Trophoblast cell (in vitro differentiated cells and primary cell): ENCODE results near the gene CALM3.

Experiments used
- DNase-seq, 2 donors: peaks; one replicate each; pipeline ENCODE4 v3.0.0-alpha.2; 2016
- H2AFZ ChIP-seq: 2 replicates; pipeline ENCODE4 v1.6.1; 2013; ENCODE audit warnings: low read length, moderate library complexity, mild to moderate bottlenecking; ENCODE audit not compliant: insufficient read depth, poor library complexity
- H2AK5ac ChIP-seq: 2 replicates; pipeline ENCODE4 v1.6.1; 2013; ENCODE audit warnings: mild to moderate bottlenecking, low read length
- H2BK120ac ChIP-seq: 2 replicates; pipeline ENCODE4 v1.6.1; 2013; ENCODE audit warnings: low read length, mild to moderate bottlenecking, moderate library complexity; ENCODE audit not compliant: insufficient read depth, poor library complexity
- H2BK12ac ChIP-seq: 2 replicates; pipeline ENCODE4 v1.6.1; 2013; ENCODE audit warnings: mild to moderate bottlenecking, low read length, moderate library complexity
- H2BK5ac ChIP-seq: 2 replicates; pipeline ENCODE4 v1.6.1; 2013; ENCODE audit warnings: low read length, low read depth, moderate library complexity, mild to moderate bottlenecking; ENCODE audit not compliant: poor library complexity
- H3K14ac ChIP-seq: 2 replicates; pipeline ENCODE4 v1.6.1; 2013; ENCODE audit warnings: mild to moderate bottlenecking, low read length
- H3K18ac ChIP-seq: 2 replicates; pipeline ENCODE4 v1.6.1; 2013; ENCODE audit warnings: mild to moderate bottlenecking, low read length
- H3K23ac ChIP-seq: 2 replicates; pipeline ENCODE4 v1.6.1; 2013; ENCODE audit warnings: low read length
- H3K27ac ChIP-seq: 2 replicates; pipeline ENCODE4 v1.5.1; 2013; ENCODE audit warnings: low read depth, mild to moderate bottlenecking, inconsistent platforms, low read length, moderate library complexity
- H3K27me3 ChIP-seq: 2 replicates; pipeline ENCODE4 v1.6.1; 2013; ENCODE audit warnings: inconsistent platforms, mild to moderate bottlenecking, low read length, moderate library complexity; ENCODE audit not compliant: insufficient read depth
- H3K36me3 ChIP-seq, 2 experiments: 1 replicate in 1 of 2; 2 replicates in 1 of 2; pipeline ENCODE4 v1.6.1; 2013; ENCODE audit warnings: low read length in 2 of 2, mild to moderate bottlenecking in 2 of 2, moderate library complexity in 1 of 2; ENCODE audit not compliant: insufficient read depth in 2 of 2, control insufficient read depth in 1 of 2
- H3K4ac ChIP-seq: 2 replicates; pipeline ENCODE4 v1.6.1; 2013; ENCODE audit warnings: low read depth, mild to moderate bottlenecking, low read length, moderate library complexity
- H3K4me1 ChIP-seq, 2 experiments: 1 replicate in 1 of 2; 2 replicates in 1 of 2; pipeline ENCODE4 v1.6.1; 2013; ENCODE audit warnings: low read length in 2 of 2, mild to moderate bottlenecking in 2 of 2, moderate library complexity in 1 of 2; ENCODE audit not compliant: insufficient read depth in 2 of 2, control insufficient read depth in 1 of 2
- H3K4me2 ChIP-seq: 2 replicates; pipeline ENCODE4 v1.6.1; 2013; ENCODE audit warnings: inconsistent platforms, mild to moderate bottlenecking, low read length, moderate library complexity
- H3K4me3 ChIP-seq: 2 replicates; pipeline ENCODE4 v1.5.1; 2013; ENCODE audit warnings: mild to moderate bottlenecking, low read depth, low read length, inconsistent platforms
- H3K79me1 ChIP-seq: one replicate; pipeline ENCODE4 v1.6.1; 2013; ENCODE audit warnings: low read length
- H3K79me2 ChIP-seq: 2 replicates; pipeline ENCODE4 v1.6.1; 2013; ENCODE audit warnings: low read length, mild to moderate bottlenecking; ENCODE audit not compliant: control insufficient read depth, insufficient read depth, poor library complexity
- H3K9ac ChIP-seq: 2 replicates; pipeline ENCODE4 v1.6.1; 2013; ENCODE audit warnings: mild to moderate bottlenecking, low read length
- H3K9me3 ChIP-seq: 2 replicates; pipeline ENCODE4 v1.6.1; 2013; ENCODE audit warnings: low read depth, mild to moderate bottlenecking, control low read depth, inconsistent platforms, low read length; ENCODE audit not compliant: insufficient read depth
- H4K12ac ChIP-seq: 2 replicates; pipeline ENCODE4 v1.6.1; 2013; ENCODE audit warnings: low read depth, mild to moderate bottlenecking, low read length, moderate library complexity
- H4K8ac ChIP-seq: 2 replicates; pipeline ENCODE4 v1.6.1; 2013; ENCODE audit warnings: low read depth, mild to moderate bottlenecking, low read length, moderate library complexity
- H4K91ac ChIP-seq: one replicate; pipeline ENCODE4 v1.6.1; 2013; ENCODE audit warnings: low read depth, mild to moderate bottlenecking, low read length, moderate library complexity
- WGBS: extraction: QIAGEN DNeasy Blood & Tissue Kit; methylation state at CpG from one replicate; pipeline ENCODE4 v1.1.7; 2013; ENCODE audit warnings: missing lambda C conversion rate; ENCODE audit not compliant: insufficient read length, insufficient coverage; ENCODE audit errors: extremely low coverage; 5-methylcytosine and 5-hydroxymethylcytosine counted together

The CALM3 gene

GRCh38 chr19:46634656-46635218 is 33.6 kb downstream of the CALM3 start:
- Histone ChIP-seq H2AK5ac (no peak overlapping the region), H4K8ac (no peak overlapping the region), H2BK5ac (no peak overlapping the region), H3K23ac (no peak overlapping the region), H3K27me3 (peaks cover 17% of the 10 kb centered on the region), H3K27ac (no peak overlapping the region), H3K4me1 (peaks cover 14 to 23% of the 10 kb centered on the region in 2 experiments), H4K91ac (no peak overlapping the region), H2BK120ac (no peak overlapping the region), H3K36me3 (no peaks in the 10 kb centered on the region), H3K79me2 (peaks cover 2% of the 10 kb centered on the region), H3K14ac (no peak overlapping the region), H2BK12ac (no peak overlapping the region), H3K18ac (no peak overlapping the region), H3K79me1 (peaks cover 9% of the 10 kb centered on the region), H4K12ac (no peak overlapping the region), H3K9me3 (peaks cover 3% of the 10 kb centered on the region), H3K4me3 (no peak overlapping the region), H3K9ac (no peak overlapping the region), H2AFZ (no peak overlapping the region), H3K4ac (no peak overlapping the region), H3K4me2 (peak overlapping the region; percentile 44)
- WGBS = no CpG with 5 or more reads among the region's 23 CpGs
- no peak for DNase-seq

- Histone ChIP-seq H2BK5ac (no peak within 1 kb of the TSS), H2AFZ (no peak within 1 kb of the TSS), H3K27me3 (peaks cover 17% of the 10 kb centered on the region), H3K9me3 (peaks cover 3% of the 10 kb centered on the region), H3K79me1 (peaks cover 13% of the 10 kb centered on the region), H4K91ac (no peak within 1 kb of the TSS), H3K27ac (no peak within 1 kb of the TSS), H2AK5ac (no peak within 1 kb of the TSS), H4K8ac (no peak within 1 kb of the TSS), H3K4me3 (no peak within 1 kb of the TSS), H3K4me1 (peaks cover 16 to 25% of the 10 kb centered on the region in 2 experiments), H4K12ac (no peak within 1 kb of the TSS), H3K14ac (no peak within 1 kb of the TSS), H3K23ac (no peak within 1 kb of the TSS), H3K36me3 (no peaks in the 10 kb centered on the region), H3K18ac (no peak within 1 kb of the TSS), H2BK120ac (no peak within 1 kb of the TSS), H2BK12ac (no peak within 1 kb of the TSS), H3K79me2 (peaks cover 2% of the 10 kb centered on the region), H3K4me2 (no peak within 1 kb of the TSS), H3K9ac (no peak within 1 kb of the TSS), H3K4ac (no peak within 1 kb of the TSS)
- no peak for DNase-seq
- no CpG with 5 or more reads among the region's 34 CpGs for WGBS
These were observed 35.0 kb downstream of the CALM3 start, which contains the start of gene GNG8 for GRCh38 chr19:46635920-46636761. Gene GNG8, minus strand, starts transcription at chr19:46636202. Its CDS starts 1,520 bp downstream, at chr19:46634682.

- Histone ChIP-seq H3K4me2 (no peak overlapping the region), H2BK12ac (no peak overlapping the region), H3K4ac (no peak overlapping the region), H3K4me3 (no peak overlapping the region), H3K4me1 (peaks cover 16 to 25% of the 10 kb centered on the region in 2 experiments), H4K8ac (no peak overlapping the region), H4K91ac (no peak overlapping the region), H2BK120ac (no peak overlapping the region), H3K27ac (no peak overlapping the region), H4K12ac (no peak overlapping the region), H3K27me3 (peaks cover 17% of the 10 kb centered on the region), H3K9me3 (peaks cover 3% of the 10 kb centered on the region), H2AK5ac (no peak overlapping the region), H3K9ac (no peak overlapping the region), H3K79me1 (peaks cover 13% of the 10 kb centered on the region), H3K18ac (no peak overlapping the region), H3K36me3 (no peaks in the 10 kb centered on the region), H3K23ac (no peak overlapping the region), H2AFZ (no peak overlapping the region), H3K14ac (no peak overlapping the region), H3K79me2 (peaks cover 2% of the 10 kb centered on the region), H2BK5ac (no peak overlapping the region)
- no CpG with 5 or more reads among the region's 14 CpGs for WGBS
- no peak for DNase-seq
These were observed 36.1 kb downstream of the CALM3 start for GRCh38 chr19:46637224-46637623.

GRCh38 chr19:46639358-46640182 is 38.4 kb downstream of the CALM3 start:
- Histone ChIP-seq H2BK5ac (peak overlapping the region; percentile 12), H3K79me2 (peaks cover 2% of the 10 kb centered on the region), H3K9ac (no peak overlapping the region), H2BK120ac (peak overlapping the region; percentile 5), H2AFZ (peak overlapping the region; percentile 12), H3K4me3 (peak overlapping the region; percentile 55), H4K91ac (peak overlapping the region; percentile 69), H2BK12ac (peak overlapping the region; percentile 37), H3K27ac (peak overlapping the region; percentile 84), H3K4me2 (peak overlapping the region; percentile 53), H3K14ac (peak overlapping the region; percentile 4), H3K18ac (peak overlapping the region; percentile 20), H3K36me3 (no peaks in the 10 kb centered on the region), H3K27me3 (peaks cover 15% of the 10 kb centered on the region), H4K8ac (peak overlapping the region; percentile 59), H4K12ac (peak overlapping the region; percentile 11), H3K79me1 (peaks cover 13% of the 10 kb centered on the region), H3K4ac (peak overlapping the region; percentile 17), H3K4me1 (peaks cover 10 to 21% of the 10 kb centered on the region in 2 experiments), H3K9me3 (peaks cover 3% of the 10 kb centered on the region), H2AK5ac (peak overlapping the region; percentile 39), H3K23ac (no peak overlapping the region)
- WGBS = no CpG with 5 or more reads among the region's 49 CpGs
- peak in 1 of 2 donors; percentile 21 for DNase-seq
